COLO829 (cell line): ENCODE data around the gene MED15.
"Not testable (repeated sequence)": the region's sequence is repeated elsewhere in the genome, so short reads cannot be mapped to it uniquely, and the experiment has no call there.

Source experiments
- DNase-seq: peaks from one replicate; pipeline ENCODE4 v3.0.0; 2012; ENCODE audit warnings: low spot score

Gene MED15

GRCh38 chr22:20584029-20584871, 76.8 kb downstream of the MED15 start:
- DNase-seq = no peak

GRCh38 chr22:20584872-20585638, 77.6 kb downstream of the MED15 start:
- no peak for DNase-seq

- DNase-seq = no peak
These were observed 78.4 kb downstream of the MED15 start for GRCh38 chr22:20585639-20586402.

GRCh38 chr22:20586403-20586745, 79.0 kb downstream of the MED15 start:
- DNase-seq = no peak

GRCh38 chr22:20587206-20587958, 80.0 kb downstream of the MED15 start:
- no peak for DNase-seq

GRCh38 chr22:20588092-20588842, 80.9 kb downstream of the MED15 start:
- DNase-seq = no peak

- no peak for DNase-seq
These were observed 81.6 kb downstream of the MED15 start for GRCh38 chr22:20588843-20589581.

- no peak for DNase-seq
These were observed 82.4 kb downstream of the MED15 start for GRCh38 chr22:20589614-20590476.

GRCh38 chr22:20590477-20591294, 83.3 kb downstream of the MED15 start:
- DNase-seq = no peak

- DNase-seq = no peak
These were observed 83.9 kb downstream of the MED15 start for GRCh38 chr22:20591295-20591645.

GRCh38 chr22:20591660-20592310, 84.4 kb downstream of the MED15 start:
- DNase-seq = no peak

GRCh38 chr22:20594038-20594437, 86.6 kb downstream of the MED15 start:
- not testable (repeated sequence) for DNase-seq

- DNase-seq = not testable (repeated sequence)
These were observed 87.1 kb downstream of the MED15 start for GRCh38 chr22:20594486-20594885.

GRCh38 chr22:20595461-20595860, 88.1 kb downstream of the MED15 start:
- no peak for DNase-seq

- DNase-seq = no peak
These were observed 91.7 kb downstream of the MED15 start for GRCh38 chr22:20599117-20599516.

GRCh38 chr22:20600137-20600673, 92.8 kb downstream of the MED15 start:
- DNase-seq = no peak

- DNase-seq = no peak
These were observed 93.9 kb downstream of the MED15 start for GRCh38 chr22:20601308-20601707.
